PC-9 (cell line): Measurements from ENCODE around the gene NECTIN1. TPM values are rescaled to one million over a fixed set of nuclear protein-coding genes. Genes with fewer than 3 reads are reported as not detected.

Source experiments
- BruUV-seq: library from RNA; stranded (reverse); fragments of 400-500 nt; replicated peaks from 2 replicates; lab custom pipeline; 2021; lab: Mats Ljungman, UMichigan
- CTCF ChIA-PET: fragments of 300-600 bp; sonication (Branson Sonifier 250); formaldehyde crosslinking; loops from one replicate; lab custom pipeline; 2022; ENCODE audit warnings: antibody characterized with exemption; lab: Charles Lee
- POLR2A ChIA-PET: fragments of 300-600 bp; sonication (Branson Sonifier 250); formaldehyde crosslinking; loops from one replicate; lab custom pipeline; 2022; ENCODE audit warnings: antibody characterized with exemption; ENCODE audit not compliant: unreplicated experiment; lab: Charles Lee
- DNase-seq, 2 experiments: peaks; one replicate each; pipeline versions ENCODE4 v3.0.0 to v3.0.0-alpha.2; 2015 to 2022; ENCODE audit warnings: mixed read lengths in 1 of 2
- H2AFZ ChIP-seq: fragments of 200-600 bp; sonication (generic); 2 replicates; pipeline ENCODE4 v1.8.1; 2017; ENCODE audit warnings: antibody characterized with exemption
- H3F3A ChIP-seq: fragments of 200-600 bp; sonication (generic); 2 replicates; pipeline ENCODE4 v1.8.1; 2017; ENCODE audit warnings: antibody characterized with exemption, mild to moderate bottlenecking, low read depth; ENCODE audit not compliant: insufficient read depth
- H3K27ac ChIP-seq: fragments of 200-600 bp; sonication (generic); 2 replicates; pipeline ENCODE4 v1.6.1; 2016; ENCODE audit warnings: mixed run types
- H3K27me3 ChIP-seq: fragments of 200-600 bp; sonication (generic); 2 replicates; pipeline ENCODE4 v1.6.1; 2016; ENCODE audit warnings: low read depth, mixed run types; ENCODE audit not compliant: insufficient read depth
- H3K36me3 ChIP-seq: fragments of 200-600 bp; sonication (generic); 2 replicates; pipeline ENCODE4 v1.6.1; 2016; ENCODE audit warnings: low read depth, mixed run types
- H3K4me1 ChIP-seq: fragments of 200-600 bp; sonication (generic); replicated peaks from 2 replicates; pipeline ENCODE4 v1.6.1; 2016; ENCODE audit warnings: mixed run types; ENCODE audit not compliant: insufficient read depth
- H3K4me2 ChIP-seq: fragments of 200-600 bp; sonication (generic); 2 replicates; pipeline ENCODE4 v1.6.1; 2017; ENCODE audit warnings: mixed run types
- H3K4me3 ChIP-seq: fragments of 200-600 bp; sonication (generic); 2 replicates; pipeline ENCODE4 v1.6.1; 2016; ENCODE audit warnings: mixed run types
- H3K79me2 ChIP-seq: fragments of 200-600 bp; sonication (generic); 2 replicates; pipeline ENCODE4 v1.6.1; 2017; ENCODE audit warnings: low read depth, mixed run types
- H3K9me2 ChIP-seq: fragments of 200-600 bp; sonication (generic); 2 replicates; pipeline ENCODE4 v1.8.1; 2017; ENCODE audit warnings: mild to moderate bottlenecking; ENCODE audit not compliant: insufficient read depth
- H3K9me3 ChIP-seq: fragments of 200-600 bp; sonication (generic); 2 replicates; pipeline ENCODE4 v1.8.1; 2016; ENCODE audit warnings: low read depth; ENCODE audit not compliant: insufficient read depth
- H4K20me1 ChIP-seq: fragments of 200-600 bp; sonication (generic); 2 replicates; pipeline ENCODE4 v1.8.1; 2017; ENCODE audit not compliant: insufficient read depth
- EZH2 ChIP-seq: fragments of 200-600 bp; sonication (generic); IDR thresholded peaks from 2 replicates; pipeline ENCODE4 v1.8.0; 2017; ENCODE audit warnings: antibody characterized with exemption, low read depth
- intact Hi-C: fragments of 100-400 bp; cut with micrococcal nuclease; formaldehyde crosslinking; loops from one replicate; pipeline ENCODE4 v1.10.0; 2022; ENCODE audit not compliant: unreplicated experiment
- total RNA-seq: library from RNA; stranded (reverse); gene quantifications from 2 replicates; pipeline ENCODE4 v1.2.3, GENCODE V29; 2021
- TF ChIP-seq, protein P1 (sequence below): fragments of 200-600 bp; sonication (generic); conservative IDR thresholded peaks from 2 replicates; pipeline ENCODE4 v1.6.1; 2017; ENCODE audit warnings: mixed run types, antibody characterized with exemption, mild to moderate bottlenecking, moderate library complexity

Gene NECTIN1
- total RNA-seq, 1 experiment from 2014 or later, result 17.6 TPM

GRCh38 chr11:119777940-119778339 is 48.9 kb upstream of the NECTIN1 start:
- TF ChIP-seq, protein P1, sequence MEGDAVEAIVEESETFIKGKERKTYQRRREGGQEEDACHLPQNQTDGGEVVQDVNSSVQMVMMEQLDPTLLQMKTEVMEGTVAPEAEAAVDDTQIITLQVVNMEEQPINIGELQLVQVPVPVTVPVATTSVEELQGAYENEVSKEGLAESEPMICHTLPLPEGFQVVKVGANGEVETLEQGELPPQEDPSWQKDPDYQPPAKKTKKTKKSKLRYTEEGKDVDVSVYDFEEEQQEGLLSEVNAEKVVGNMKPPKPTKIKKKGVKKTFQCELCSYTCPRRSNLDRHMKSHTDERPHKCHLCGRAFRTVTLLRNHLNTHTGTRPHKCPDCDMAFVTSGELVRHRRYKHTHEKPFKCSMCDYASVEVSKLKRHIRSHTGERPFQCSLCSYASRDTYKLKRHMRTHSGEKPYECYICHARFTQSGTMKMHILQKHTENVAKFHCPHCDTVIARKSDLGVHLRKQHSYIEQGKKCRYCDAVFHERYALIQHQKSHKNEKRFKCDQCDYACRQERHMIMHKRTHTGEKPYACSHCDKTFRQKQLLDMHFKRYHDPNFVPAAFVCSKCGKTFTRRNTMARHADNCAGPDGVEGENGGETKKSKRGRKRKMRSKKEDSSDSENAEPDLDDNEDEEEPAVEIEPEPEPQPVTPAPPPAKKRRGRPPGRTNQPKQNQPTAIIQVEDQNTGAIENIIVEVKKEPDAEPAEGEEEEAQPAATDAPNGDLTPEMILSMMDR, result no peak
- no peak for TF ChIP-seq EZH2
- H3K4me2 ChIP-seq, result no peak overlapping the region
- H3K36me3 ChIP-seq, result no peaks in the 10 kb centered on the region
- H3K9me3 ChIP-seq, result no peaks in the 10 kb centered on the region; the same call in 1 of the 2 replicates
- no peaks in the 10 kb centered on the region for H3K9me2 ChIP-seq
- peaks cover 88% of the 10 kb centered on the region for H3K27me3 ChIP-seq
- no peak overlapping the region for H2AFZ ChIP-seq
- no peak overlapping the region for H3K4me3 ChIP-seq
- intact Hi-C loops, result no loop called here
- H3K79me2 ChIP-seq, result no peaks in the 10 kb centered on the region
- H4K20me1 ChIP-seq, result no peaks in the 10 kb centered on the region
- H3K27ac ChIP-seq, result no peak overlapping the region
- no peaks in the 10 kb centered on the region for H3F3A ChIP-seq
- ChIA-PET POLR2A (no interaction called here), CTCF (no interaction called here)
- no peak for DNase-seq
- no peaks in the 10 kb centered on the region for H3K4me1 ChIP-seq
- BruUV-seq, result no TSS peak

GRCh38 chr11:119776651-119777050 is 47.7 kb upstream of the NECTIN1 start:
- H3K4me2 ChIP-seq, result no peak overlapping the region
- intact Hi-C loops, result no loop called here
- no peak overlapping the region for H2AFZ ChIP-seq
- no peak for DNase-seq
- ChIA-PET CTCF (no interaction called here), POLR2A (no interaction called here)
- H3K36me3 ChIP-seq, result no peaks in the 10 kb centered on the region
- H3K9me3 ChIP-seq, result no peaks in the 10 kb centered on the region; the same call in 1 of the 2 replicates
- H3F3A ChIP-seq, result no peaks in the 10 kb centered on the region
- H3K27me3 ChIP-seq, result peaks cover 80% of the 10 kb centered on the region
- no peaks in the 10 kb centered on the region for H4K20me1 ChIP-seq
- TF ChIP-seq EZH2, result no peak
- TF ChIP-seq, protein P1, result no peak
- H3K4me3 ChIP-seq, result no peak overlapping the region
- H3K79me2 ChIP-seq, result no peaks in the 10 kb centered on the region
- H3K27ac ChIP-seq, result no peak overlapping the region
- H3K4me1 ChIP-seq, result no peaks in the 10 kb centered on the region
- H3K9me2 ChIP-seq, result no peaks in the 10 kb centered on the region
- BruUV-seq, result no TSS peak

GRCh38 chr11:119776031-119776636 is 47.1 kb upstream of the NECTIN1 start:
- no TSS peak for BruUV-seq
- no peaks in the 10 kb centered on the region for H3K9me2 ChIP-seq
- no peaks in the 10 kb centered on the region for H4K20me1 ChIP-seq
- CTCF ChIA-PET, result no interaction called here
- peaks cover 79% of the 10 kb centered on the region for H3K27me3 ChIP-seq
- no peaks in the 10 kb centered on the region for H3F3A ChIP-seq
- no peak overlapping the region for H3K4me2 ChIP-seq
- no peaks in the 10 kb centered on the region; the same call in 1 of the 2 replicates for H3K9me3 ChIP-seq
- no peak for DNase-seq
- no peaks in the 10 kb centered on the region for H3K4me1 ChIP-seq
- POLR2A ChIA-PET, result interaction anchor here (0.6 kb wide), 1 partner anchor 128 kb away, joined by 3 read pairs; no protein-coding TSS in a partner anchor
- no peak overlapping the region for H2AFZ ChIP-seq
- no peak overlapping the region for H3K27ac ChIP-seq
- no peaks in the 10 kb centered on the region for H3K79me2 ChIP-seq
- H3K4me3 ChIP-seq, result no peak overlapping the region
- intact Hi-C loops, result no loop called here
- no peaks in the 10 kb centered on the region for H3K36me3 ChIP-seq
- TF ChIP-seq, protein P1, result no peak
- TF ChIP-seq EZH2, result no peak
